ENCODE results near the gene YY1.
A peak's percentile ranks its signal among the peaks of the same experiment; 100 is the strongest.
"Not testable (repeated sequence)": the region's sequence is repeated elsewhere in the genome, so short reads cannot be mapped to it uniquely, and the experiment has no call there.

Gene YY1

DNA sequence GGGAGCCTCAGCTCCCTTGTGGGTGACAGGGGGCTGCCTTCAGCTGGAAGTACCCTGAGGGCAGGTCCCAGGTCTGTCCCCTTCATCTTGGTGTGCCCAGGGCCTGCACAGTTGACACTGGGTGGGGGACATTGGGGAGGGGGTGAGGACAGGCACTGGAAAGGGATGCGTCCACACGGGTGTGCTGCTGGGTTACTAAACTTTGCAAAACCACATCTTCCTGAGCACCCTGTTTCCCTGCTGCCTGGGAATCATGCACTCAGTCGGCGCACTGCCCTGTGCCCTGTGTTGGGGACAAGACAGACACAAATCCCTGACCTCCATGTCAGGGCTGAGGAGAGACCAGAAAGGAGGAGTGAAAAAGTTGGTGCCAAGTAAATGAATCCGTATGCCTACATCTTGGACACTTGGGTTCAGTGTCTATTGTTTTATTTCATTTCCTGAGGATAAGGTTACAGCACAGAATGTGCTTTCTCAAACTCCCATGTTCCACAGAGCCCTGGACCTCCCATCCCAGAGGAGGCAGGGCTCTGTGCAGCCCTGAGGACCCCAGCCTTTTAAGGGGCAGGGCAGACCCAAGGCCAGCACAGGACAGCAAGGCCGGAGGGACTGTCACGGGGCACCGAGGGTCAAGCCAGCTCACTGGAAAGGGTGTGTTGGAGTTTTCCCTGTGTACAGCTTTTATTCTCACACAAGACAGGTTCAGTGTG is 70.2 kb downstream of the YY1 start:
- DNase-seq (ENCODE audit: extremely low read depth in 1 of 2, low read depth in 1 of 2) = no peak

- DNase-seq (ENCODE audit: extremely low read depth in 1 of 2, low read depth in 1 of 2) = not testable (repeated sequence)
These were observed 73.3 kb downstream of the YY1 start for GRCh38 chr14:100312110-100312876.

GRCh38 chr14:100312877-100313400 is 74.0 kb downstream of the YY1 start:
- DNase-seq (ENCODE audit: extremely low read depth in 1 of 2, low read depth in 1 of 2) = no peak

GRCh38 chr14:100313464-100314230 is 74.7 kb downstream of the YY1 start:
- no peak for DNase-seq (ENCODE audit: extremely low read depth in 1 of 2, low read depth in 1 of 2)

DNA sequence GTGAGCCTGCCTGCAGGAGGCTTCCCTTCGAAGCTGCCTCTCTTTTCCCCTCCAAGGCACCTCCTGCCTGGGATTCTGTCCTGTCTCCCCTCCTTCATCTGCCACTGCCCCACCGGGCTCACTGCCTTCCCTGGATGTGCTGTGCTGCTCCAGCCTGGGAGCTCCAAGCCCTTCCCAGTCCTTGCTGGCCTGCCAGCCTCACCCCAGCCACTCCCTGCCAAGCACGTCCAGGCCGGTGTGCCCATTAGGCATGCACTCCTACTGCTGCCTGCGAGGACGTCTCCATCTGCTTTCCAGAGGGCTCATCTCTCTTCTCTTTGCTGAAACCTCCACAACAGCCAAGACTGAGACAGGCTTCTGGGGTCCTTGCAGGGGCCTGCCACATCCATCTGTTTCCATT is 75.8 kb downstream of the YY1 start:
- DNase-seq (ENCODE audit: extremely low read depth in 1 of 2, low read depth in 1 of 2) = no peak

DNA sequence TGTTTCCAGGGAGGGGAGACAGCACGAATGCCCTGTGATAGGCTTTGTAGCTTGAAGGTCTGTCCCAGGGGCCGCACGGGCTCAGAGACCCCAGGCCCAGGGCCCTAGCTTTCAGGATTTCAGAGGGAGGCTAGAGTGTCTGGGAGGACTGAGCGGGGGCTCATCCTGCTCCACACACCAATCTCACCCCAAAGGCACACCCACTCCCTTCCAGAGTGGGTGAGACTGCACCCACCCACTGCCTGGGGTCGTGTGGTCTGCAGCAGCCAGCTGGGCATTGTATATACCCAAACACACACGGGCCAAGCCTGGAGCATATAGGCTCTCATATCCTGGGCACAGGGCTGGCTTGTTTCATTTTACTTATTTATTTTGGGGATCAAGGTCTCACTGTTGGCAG is 78.4 kb downstream of the YY1 start:
- no peak for DNase-seq (ENCODE audit: extremely low read depth in 1 of 2, low read depth in 1 of 2)

DNA sequence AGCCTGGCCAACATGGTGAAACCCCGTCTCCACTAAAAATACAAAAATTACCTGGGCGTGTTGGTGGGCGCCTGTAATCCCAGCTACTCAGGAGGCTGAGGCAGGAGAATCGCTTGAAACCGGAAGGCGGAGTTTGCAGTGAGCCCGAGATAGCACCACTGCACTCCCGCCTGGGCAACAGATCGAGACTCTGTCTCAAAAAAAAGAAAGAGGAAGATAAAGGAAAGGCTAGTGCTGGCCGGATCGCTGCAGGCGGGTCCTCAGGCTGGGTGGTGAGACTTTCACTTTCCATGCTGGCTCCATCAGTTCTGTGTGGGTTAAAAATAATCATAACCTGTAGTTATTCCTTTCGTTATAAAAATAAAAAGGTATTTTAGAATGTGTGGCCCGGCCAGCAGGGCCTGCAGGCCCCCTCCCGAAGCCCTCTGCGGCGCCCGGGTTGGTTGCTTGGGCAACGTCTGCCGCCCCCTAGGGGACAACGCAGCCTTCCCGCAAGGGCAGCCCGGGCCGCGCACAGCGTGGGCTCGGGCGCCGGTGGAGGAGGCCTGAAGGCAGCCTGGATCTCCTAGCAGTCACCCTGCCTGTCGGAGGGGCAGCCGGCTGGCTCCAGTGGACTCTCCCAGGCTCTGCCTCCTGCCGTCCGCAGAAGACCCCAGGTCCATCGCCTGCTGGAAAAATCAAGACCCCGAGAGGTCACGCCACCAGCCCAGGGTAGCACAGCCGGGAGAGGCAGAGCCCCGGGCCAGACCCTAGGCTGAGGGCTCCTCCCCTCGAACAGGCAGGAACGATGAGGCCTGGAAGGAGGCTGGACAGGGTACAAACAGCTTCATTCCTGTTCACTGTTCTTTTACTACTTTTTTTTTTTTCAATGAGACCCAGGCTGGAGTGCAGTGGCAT is 79.2 kb downstream of the YY1 start:
- peak; percentile 33 to 67 for DNase-seq (ENCODE audit: extremely low read depth in 1 of 2, low read depth in 1 of 2)

- no peak for DNase-seq (ENCODE audit: extremely low read depth in 1 of 2, low read depth in 1 of 2)
These were observed 81.4 kb downstream of the YY1 start for GRCh38 chr14:100320157-100320856.

DNA sequence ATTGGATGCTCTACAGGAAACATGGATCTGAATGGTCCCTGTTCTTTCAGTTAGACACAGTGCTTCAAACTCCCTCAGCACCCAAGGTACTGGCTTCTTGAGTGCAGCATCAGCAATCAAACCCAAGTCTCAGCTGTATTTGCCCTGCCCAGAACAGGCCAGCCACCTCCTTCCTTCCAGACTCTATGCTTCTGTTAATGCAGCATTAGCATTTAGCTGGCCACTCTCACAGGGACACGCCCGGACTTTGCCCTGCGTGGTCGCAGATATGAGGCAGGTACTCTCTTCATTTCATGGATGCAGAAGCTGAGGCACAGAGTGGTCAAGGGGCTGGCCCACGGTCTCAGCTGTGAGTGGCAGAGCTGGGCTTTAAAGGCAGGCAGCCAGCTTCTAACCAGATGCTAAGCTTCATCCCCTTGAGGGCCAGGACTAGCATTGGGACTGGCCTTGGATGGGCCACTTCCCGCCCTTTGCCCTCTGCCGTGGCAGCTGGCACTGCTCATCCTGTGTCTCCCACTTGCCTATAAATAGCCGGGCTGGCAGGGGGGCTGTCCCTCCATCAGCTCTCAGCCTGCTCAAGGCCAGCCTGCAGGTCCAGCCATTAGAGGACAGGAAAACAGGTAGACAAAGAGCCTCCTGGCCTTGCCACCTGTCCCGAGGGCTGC is 82.7 kb downstream of the YY1 start:
- no peak for DNase-seq (ENCODE audit: extremely low read depth in 1 of 2, low read depth in 1 of 2)

DNA sequence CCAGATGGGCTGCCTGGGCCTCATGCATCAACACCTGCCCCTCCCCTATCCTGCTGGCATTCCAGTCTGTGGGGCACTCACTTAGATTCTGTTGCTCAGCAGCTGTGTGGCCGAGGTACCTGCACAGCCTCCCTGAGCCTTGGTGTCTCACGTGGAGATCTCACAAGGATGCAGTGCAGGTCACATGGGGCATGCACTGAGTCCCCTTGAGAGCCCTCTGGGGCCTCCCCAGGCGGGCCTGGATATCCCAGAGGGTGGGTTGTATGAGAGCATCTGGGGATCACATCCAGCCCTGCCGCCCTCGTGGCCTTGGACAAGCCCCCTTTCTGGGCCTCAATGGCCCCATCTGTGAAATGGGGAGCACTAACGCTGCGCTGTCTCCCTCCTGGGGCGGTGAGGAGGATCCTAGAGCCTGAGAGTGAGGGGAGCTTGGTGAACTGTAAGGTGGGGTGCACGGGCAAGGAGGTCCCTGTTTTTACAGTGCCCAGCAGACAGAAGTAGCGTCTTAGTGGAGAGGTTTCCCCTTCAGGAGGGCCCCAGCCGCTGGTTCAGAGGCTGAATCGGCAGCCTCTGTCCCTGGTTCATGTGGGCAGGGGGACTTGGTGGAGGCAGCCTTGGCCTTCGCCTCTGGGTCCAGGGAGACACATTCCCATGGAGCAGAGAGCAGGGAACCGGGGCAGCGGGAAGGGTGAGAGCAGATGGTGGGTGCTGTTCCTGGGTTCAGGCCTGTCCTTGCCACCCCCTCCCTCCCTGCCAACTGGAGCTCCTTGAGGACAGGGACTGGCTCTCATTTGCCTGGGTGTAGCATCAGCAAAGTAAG is 83.4 kb downstream of the YY1 start:
- DNase-seq (ENCODE audit: extremely low read depth in 1 of 2, low read depth in 1 of 2) = no peak

GRCh38 chr14:100323121-100323941 is 84.4 kb downstream of the YY1 start, which contains the start of gene SLC25A47:
TSS of gene SLC25A47 (plus strand) at chr14:100323339. CDS start at chr14:100323415, 76 bp downstream.
- no peak for DNase-seq (ENCODE audit: extremely low read depth in 1 of 2, low read depth in 1 of 2)

GRCh38 chr14:100323942-100324307 is 85.0 kb downstream of the YY1 start:
- no peak for DNase-seq (ENCODE audit: extremely low read depth in 1 of 2, low read depth in 1 of 2)

- DNase-seq (ENCODE audit: extremely low read depth in 1 of 2, low read depth in 1 of 2) = no peak
These were observed 86.3 kb downstream of the YY1 start for GRCh38 chr14:100325231-100325632.

DNA sequence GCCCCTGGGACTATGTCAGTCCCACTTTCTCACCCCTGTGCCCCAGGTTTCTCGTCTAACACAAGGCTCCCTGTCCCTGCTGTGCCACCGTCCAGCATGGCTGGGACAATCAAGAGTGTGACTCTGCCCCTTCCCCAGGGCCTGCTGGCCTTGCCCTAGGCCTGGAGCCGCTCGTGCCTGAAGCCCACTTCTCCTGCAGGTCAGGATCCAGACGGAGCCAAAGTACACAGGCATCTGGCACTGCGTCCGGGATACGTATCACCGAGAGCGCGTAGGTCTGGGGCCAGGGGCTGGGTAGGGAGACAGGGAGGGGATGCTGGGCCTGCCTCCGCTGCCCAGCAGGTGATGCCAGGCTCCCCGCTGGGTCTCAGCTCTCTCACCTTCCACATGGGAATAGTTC is 87.0 kb downstream of the YY1 start:
- no peak for DNase-seq (ENCODE audit: extremely low read depth in 1 of 2, low read depth in 1 of 2)

DNA sequence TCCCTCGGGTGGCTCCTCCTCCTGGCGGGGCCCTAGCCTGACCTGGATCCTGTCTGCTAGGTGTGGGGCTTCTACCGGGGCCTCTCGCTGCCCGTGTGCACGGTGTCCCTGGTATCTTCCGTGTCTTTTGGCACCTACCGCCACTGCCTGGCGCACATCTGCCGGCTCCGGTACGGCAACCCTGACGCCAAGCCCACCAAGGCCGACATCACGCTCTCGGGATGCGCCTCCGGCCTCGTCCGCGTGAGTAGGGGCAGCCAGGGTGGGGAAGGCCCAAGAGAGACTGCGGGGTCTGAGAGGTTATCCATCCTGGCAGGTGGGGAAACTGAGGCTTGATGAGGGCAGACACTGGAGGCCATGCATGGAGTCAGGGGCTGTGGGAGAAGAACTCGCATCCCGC is 88.2 kb downstream of the YY1 start:
- DNase-seq (ENCODE audit: extremely low read depth in 1 of 2, low read depth in 1 of 2) = no peak

DNA sequence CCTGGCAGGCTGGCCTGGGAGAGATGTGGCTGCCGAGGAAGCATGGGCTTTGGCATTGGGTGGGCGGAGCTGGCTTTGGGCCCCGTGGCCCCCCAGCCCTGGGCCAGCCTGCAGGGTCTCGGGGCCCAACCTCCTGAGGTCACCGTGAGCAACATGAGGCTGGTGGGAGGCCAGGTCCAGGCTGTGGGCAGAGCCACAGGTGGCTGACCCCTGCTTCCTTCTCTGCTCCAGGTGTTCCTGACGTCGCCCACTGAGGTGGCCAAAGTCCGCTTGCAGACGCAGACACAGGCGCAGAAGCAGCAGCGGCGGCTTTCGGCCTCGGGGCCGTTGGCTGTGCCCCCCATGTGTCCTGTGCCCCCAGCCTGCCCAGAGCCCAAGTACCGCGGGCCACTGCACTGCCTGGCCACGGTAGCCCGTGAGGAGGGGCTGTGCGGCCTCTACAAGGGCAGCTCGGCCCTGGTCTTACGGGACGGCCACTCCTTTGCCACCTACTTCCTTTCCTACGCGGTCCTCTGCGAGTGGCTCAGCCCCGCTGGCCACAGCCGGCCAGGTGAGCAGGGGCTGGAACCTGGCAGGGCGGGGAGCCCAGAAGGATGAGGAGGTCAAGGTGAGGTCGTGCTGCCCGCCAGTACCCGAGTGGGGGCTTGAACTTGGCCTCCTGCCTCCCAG is 89.7 kb downstream of the YY1 start:
- DNase-seq (ENCODE audit: extremely low read depth in 1 of 2, low read depth in 1 of 2) = no peak

All from activated CD8-positive, alpha-beta memory T cell treated with anti-CD3 and anti-CD28 coated beads for 1 hour (primary cell).